ENCODE results near the gene SPHKAP.

DNA sequence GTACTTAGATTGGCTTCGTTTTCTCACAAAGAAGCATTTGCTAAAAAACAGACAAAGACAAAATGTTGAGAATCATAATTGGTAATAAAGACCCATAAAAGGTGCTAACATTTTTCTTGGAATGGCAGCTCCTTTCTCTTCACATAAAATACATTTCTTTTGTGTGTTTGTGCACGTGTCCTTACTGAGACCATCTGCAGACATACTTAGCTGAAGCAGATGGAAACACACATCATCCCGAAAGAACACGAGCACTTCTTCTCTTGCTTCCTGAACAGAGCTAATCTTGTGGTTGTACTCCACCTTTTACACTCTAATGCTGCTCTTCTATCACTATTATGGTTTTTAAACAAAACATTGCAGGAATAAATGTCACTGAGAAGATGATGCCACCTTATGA, 142.5 kb downstream of the SPHKAP start:
- no peak for TF ChIP-seq YY1 (IDR thresholded peaks at IDR 0.05; ENCODE audit: low read depth)
- TF ChIP-seq RAD21 (IDR thresholded peaks at IDR 0.05; ENCODE audit: low read depth): no peak
